GM18868 (cell line): ENCODE measurements around the gene AP5S1.

Source experiments
- ATAC-seq: cut with Tn5 transposase; IDR thresholded peaks from one replicate; pipeline ENCODE4 v1.9.1; 2021; ENCODE audit warnings: mild to moderate bottlenecking, moderate library complexity; ENCODE audit not compliant: unreplicated experiment

The AP5S1 gene

DNA sequence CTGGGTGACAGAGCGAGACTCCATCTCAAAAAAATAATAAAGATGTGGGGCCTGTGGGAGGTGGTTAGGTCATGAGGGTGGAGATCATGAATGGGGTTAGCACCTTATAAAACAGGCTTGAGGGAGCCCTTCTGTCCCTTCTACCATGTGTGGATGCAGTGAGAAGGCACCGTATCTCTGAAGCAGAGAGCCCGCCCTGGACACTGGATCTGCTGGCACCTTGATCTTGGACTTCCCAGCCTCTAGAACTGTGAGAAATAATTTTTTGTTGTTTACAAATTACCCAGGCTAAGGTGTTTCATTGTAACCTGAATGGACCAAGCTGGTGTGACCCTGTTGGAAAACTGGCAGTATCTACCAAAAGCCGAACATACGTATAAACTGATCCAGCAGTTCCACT lies 53.2 kb downstream of the AP5S1 start:
- ATAC-seq, result no peak

DNA sequence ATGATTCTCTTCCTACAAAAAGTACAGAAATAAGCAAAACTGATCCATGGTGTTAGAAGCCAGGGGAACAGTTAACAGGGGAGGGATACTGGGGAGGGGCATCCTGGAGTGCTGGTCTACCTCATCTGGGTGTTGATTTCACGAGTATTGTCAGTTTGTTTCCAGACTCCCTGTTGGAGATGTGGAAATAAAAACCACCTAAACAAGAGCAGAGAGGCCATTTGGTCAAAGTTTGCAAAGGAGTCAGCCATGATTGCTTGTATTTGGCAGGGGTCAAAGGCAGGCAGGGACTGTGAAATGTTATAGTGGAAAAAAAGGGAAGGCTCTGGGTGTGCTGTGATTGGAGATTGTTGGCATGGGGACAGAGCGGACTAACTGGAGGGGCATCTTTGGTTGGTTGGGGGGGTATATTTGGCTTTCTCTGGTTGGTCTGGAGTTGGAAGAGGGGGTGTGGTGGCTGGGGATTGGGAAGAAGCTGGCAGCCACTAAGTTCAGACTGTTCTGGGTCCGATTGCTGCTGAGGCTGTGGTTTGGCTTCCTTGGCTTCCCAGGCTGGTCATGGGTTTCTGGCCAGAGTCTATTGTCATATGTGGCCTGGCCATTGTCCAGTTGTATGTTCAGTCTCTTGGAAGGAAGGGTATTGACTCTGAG lies 54.0 kb downstream of the AP5S1 start:
- no peak for ATAC-seq

DNA sequence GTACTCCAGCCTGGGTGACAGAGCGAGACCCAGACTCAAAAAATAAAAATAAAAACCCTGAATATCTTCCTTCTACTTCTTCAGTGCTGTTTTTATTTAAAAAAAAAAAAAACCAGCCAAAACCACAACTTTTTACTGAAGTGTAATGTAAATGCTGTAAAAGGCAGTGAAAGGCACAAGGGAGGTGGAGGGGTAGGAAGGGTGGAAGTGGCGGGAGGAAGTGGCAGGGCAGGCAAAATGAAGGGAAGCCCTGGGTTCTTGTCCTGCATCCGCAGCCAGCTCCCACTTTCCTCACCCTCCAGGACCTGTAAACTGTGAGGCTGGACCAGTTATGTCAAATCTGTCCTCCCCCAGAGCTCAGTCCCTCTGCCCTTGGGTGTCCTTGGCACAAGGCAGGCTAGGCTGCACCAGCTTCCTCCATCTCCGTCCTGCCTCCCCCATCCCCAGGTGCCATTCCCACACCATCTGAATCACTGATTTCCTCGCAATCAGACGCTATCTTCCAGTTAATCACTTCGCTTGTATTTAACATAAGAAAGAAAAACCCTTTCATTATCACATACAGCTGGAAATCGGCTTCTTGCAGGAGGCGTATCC lies 55.1 kb downstream of the AP5S1 start:
- ATAC-seq, result no peak

DNA sequence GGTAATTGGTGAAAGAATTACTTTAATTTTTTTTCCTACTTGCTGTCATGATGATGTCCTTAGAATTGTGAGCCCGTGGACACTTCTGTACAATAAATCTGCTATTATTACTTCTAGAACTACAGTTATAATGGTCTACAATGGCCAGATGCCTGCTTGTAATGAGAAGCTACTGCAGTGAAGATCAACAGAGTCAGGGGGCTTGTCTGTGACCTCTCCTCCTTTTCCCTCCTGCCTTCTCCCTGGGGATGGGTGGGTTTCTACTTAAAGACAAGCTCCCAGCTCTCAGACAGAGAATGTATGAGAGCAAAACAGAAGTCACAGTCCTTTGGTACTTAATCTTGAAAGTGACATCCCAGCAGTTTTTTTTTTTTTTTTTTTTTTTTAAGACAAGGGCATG lies 55.7 kb downstream of the AP5S1 start:
- ATAC-seq, result no peak

DNA sequence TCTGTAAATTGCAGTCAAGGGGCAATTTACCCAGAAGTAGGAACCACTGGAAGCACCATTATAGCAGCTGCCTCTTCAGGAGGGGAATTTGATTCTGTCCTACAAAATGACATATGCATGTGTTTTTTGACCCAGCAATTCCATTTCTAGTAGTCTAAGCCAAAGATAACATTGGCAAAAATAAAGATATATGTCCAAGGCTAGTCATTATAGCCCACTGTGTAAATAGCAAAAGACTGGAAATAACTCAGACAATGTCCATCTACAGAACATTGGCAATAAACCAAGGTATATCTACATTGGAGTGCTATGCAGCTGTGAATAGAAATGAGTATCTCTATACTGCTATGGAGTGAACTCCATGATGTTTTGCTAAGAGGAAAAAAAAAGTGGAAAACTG lies 56.3 kb downstream of the AP5S1 start:
- no peak for ATAC-seq
